ENCODE results near the gene SYT15.
"Not testable (repeated sequence)": the region's sequence is repeated elsewhere in the genome, so short reads cannot be mapped to it uniquely, and the experiment has no call there.

- not testable (repeated sequence) for TF ChIP-seq TSHZ2 (CRISPR knock-in tag; IDR thresholded peaks at IDR 0.05); ISL1 (CRISPR knock-in tag; IDR thresholded peaks at IDR 0.05); POU6F1 (CRISPR knock-in tag; IDR thresholded peaks at IDR 0.05; ENCODE audit: borderline replicate concordance, low read depth); PATZ1 (CRISPR knock-in tag; IDR thresholded peaks at IDR 0.05; ENCODE audit: borderline replicate concordance)
Measured at GRCh38 chr10:46577624-46578473, 1.1 kb upstream of the SYT15 start.

Data from SK-N-SH treated with all-trans-retinoic acid at 6 μM for 48 hours (cell line).